GM21529 (cell line): ENCODE measurements around the gene SMCHD1.
"Not testable (repeated sequence)": the region's sequence is repeated elsewhere in the genome, so short reads cannot be mapped to it uniquely, and the experiment has no call there.

Experiments
- ATAC-seq: cut with Tn5 transposase; IDR thresholded peaks from one replicate; pipeline ENCODE4 v1.9.1; 2021; ENCODE audit not compliant: unreplicated experiment

The SMCHD1 gene

GRCh38 chr18:2850816-2851215 is 195.3 kb downstream of the SMCHD1 start:
- no peak for ATAC-seq

- no peak for ATAC-seq
These were observed 196.2 kb downstream of the SMCHD1 start for GRCh38 chr18:2851771-2852170.

GRCh38 chr18:2852460-2852859 is 196.9 kb downstream of the SMCHD1 start:
- ATAC-seq = not testable (repeated sequence)

- no peak for ATAC-seq
These were observed 197.8 kb downstream of the SMCHD1 start for GRCh38 chr18:2853173-2853925.

- ATAC-seq = no peak
These were observed 198.6 kb downstream of the SMCHD1 start for GRCh38 chr18:2853926-2854664.
